ENCODE measurements around the gene SNRPA.

GRCh38 chr19:40755791-40756190 lies 4.8 kb downstream of the SNRPA start:
- TF ChIP-seq CTCF (IDR thresholded peaks at IDR 0.05) (no peak), POLR2AphosphoS5 (IDR thresholded peaks at IDR 0.05) (no peak), POLR2A (IDR thresholded peaks at IDR 0.05; ENCODE audit: low read depth) (no peak)

All from esophagus muscularis mucosa (tissue), 3 donors.